ENCODE results near the gene ATXN1.
A peak's percentile ranks its signal among the peaks of the same experiment; 100 is the strongest.

ATXN1 gene

DNA sequence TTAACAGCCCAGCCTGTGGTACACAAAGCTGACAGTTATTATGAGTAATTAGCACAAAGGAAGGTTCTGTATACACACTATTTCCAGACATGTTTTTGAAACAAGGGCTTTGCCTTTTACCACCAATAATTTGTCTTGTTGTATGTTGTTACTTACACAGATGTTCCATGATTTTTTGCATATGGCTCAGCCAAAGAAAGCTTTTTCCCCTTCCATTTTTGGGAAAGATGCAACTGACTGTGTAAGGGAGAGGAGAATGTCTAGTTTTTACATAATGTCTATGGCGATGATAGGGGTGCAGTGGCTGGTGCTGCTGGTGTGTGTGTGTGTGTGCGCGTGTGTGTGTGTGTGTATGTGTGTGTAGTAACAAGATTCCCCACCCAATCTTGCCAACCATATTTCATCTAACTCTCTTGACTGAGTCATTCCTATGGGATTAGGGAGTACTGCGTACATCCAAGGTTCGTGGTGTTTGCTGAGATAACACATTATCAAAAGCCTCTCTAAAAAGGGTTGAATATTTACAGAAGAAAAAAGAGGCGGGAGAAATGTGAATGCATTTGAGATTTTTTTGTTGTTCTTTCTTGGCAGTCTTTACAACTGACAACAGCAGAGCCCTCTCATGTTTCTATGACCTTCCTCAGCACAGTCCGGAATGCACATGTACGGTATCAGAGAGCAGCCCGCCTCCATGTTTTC, 330.7 kb downstream of the ATXN1 start:
- no peak for DNase-seq (ENCODE audit: low spot score)
- TF ChIP-seq, protein P1, sequence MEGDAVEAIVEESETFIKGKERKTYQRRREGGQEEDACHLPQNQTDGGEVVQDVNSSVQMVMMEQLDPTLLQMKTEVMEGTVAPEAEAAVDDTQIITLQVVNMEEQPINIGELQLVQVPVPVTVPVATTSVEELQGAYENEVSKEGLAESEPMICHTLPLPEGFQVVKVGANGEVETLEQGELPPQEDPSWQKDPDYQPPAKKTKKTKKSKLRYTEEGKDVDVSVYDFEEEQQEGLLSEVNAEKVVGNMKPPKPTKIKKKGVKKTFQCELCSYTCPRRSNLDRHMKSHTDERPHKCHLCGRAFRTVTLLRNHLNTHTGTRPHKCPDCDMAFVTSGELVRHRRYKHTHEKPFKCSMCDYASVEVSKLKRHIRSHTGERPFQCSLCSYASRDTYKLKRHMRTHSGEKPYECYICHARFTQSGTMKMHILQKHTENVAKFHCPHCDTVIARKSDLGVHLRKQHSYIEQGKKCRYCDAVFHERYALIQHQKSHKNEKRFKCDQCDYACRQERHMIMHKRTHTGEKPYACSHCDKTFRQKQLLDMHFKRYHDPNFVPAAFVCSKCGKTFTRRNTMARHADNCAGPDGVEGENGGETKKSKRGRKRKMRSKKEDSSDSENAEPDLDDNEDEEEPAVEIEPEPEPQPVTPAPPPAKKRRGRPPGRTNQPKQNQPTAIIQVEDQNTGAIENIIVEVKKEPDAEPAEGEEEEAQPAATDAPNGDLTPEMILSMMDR (IDR thresholded peaks at IDR 0.05; ENCODE audit: extremely low read depth, missing control alignments) = no peak

DNA sequence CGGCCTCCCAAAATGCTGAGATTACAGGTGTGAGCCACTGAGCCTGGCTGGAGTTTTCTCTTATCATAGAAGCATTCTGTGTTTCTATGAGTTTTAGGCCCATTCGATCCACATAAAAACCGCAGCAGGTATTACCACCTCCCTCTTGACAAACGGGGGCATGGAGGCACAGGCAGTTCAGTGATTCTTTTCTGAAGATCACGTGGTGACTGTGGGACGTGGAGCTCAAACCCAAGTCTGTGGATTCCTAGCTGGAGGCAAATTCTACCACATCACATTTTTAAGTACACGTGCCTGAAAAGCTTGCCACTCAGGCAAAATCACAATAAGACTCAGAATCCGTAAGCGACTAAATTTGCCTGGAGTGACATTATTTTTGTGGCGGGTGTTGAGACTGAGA, 331.6 kb downstream of the ATXN1 start:
- TF ChIP-seq, protein P1 (IDR thresholded peaks at IDR 0.05; ENCODE audit: extremely low read depth, missing control alignments) = no peak
- no peak for DNase-seq (ENCODE audit: low spot score)

DNA sequence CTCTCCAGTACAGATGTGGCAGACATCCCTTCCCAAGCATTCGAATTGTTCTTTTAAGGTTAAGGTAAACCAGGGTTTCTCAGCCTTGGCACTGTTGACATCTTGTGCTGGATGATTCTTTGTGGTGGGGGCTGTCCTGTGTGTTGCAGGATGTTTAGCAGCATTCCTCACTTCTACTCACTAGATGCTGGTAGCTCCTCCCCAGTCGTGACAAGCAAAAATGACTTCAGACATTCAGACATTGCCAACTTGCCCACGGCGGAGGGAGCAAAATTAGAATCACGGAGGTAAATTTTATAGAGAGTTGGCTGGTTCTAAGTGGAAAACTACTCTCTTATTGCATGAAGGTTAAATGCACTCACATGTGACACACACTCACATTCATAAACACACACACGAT, 334.1 kb downstream of the ATXN1 start:
- TF ChIP-seq, protein P1 (IDR thresholded peaks at IDR 0.05; ENCODE audit: extremely low read depth, missing control alignments) = no peak

GRCh38 chr6:16425881-16426615, 335.2 kb downstream of the ATXN1 start:
- TF ChIP-seq, protein P1 (IDR thresholded peaks at IDR 0.05; ENCODE audit: extremely low read depth, missing control alignments) = no peak
- DNase-seq (ENCODE audit: low spot score) = no peak

More for the DNA sequence above, 334.1 kb downstream of the ATXN1 start:
- DNase-seq (ENCODE audit: low spot score) = no peak

- TF ChIP-seq, protein P1 (IDR thresholded peaks at IDR 0.05; ENCODE audit: extremely low read depth, missing control alignments) = no peak
- no peak for DNase-seq (ENCODE audit: low spot score)
Measured at GRCh38 chr6:16421462-16421960, 339.7 kb downstream of the ATXN1 start.

DNA sequence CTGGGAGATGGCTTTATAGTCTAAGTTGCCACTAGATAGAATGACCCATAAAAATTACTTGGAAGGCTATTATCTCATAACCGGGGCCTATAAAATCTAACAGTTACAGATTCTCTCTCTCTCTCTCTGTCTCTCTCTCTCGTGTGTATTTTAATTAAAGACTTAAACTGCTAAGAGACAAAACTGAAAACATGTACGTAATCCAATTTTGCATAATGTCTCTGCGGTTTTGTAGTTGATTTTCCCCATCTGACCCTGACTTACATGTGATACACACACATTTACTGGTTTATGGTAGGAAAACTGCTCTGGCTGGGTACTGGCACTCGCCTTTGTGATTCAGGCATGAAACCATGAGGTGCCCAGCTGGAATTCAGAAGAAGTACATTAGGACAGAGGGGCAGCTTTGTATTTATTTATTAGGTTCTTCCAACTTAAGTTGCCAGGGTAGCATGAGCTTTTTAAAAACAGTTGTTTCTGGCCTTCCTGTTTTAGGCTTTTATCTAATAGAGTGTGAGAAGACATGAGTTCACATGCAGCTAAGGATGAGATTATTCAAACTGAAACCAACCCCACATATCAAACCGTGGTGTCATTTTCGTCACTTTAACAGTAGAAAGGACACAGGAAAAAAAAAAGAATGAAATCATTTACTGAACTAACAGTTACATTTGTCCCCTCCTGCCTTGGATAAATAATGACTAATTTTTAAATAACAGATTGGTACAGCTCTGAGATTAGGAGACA, 340.4 kb downstream of the ATXN1 start:
- TF ChIP-seq, protein P1 (IDR thresholded peaks at IDR 0.05; ENCODE audit: extremely low read depth, missing control alignments) = no peak
- DNase-seq (ENCODE audit: low spot score) = peak; percentile 68

- TF ChIP-seq, protein P1 (IDR thresholded peaks at IDR 0.05; ENCODE audit: extremely low read depth, missing control alignments) = no peak
Measured at GRCh38 chr6:16420337-16420714, 340.9 kb downstream of the ATXN1 start.

More at GRCh38 chr6:16420337-16420714, 340.9 kb downstream of the ATXN1 start:
- DNase-seq (ENCODE audit: low spot score) = no peak
